Fibroblast of pulmonary artery (primary cell): ENCODE results near the gene MRPS24.
"Not testable (repeated sequence)": the region's sequence is repeated elsewhere in the genome, so short reads cannot be mapped to it uniquely, and the experiment has no call there.

Source experiments
- DNase-seq: peaks from one replicate; pipeline ENCODE4 v3.0.0-alpha.2; 2010; ENCODE audit warnings: low read depth
- H3K4me3 ChIP-seq: replicated peaks from 2 replicates; pipeline ENCODE4 v1.5.1; 2011; ENCODE audit warnings: low read depth, mild to moderate bottlenecking, control low read depth, low read length, moderate library complexity
- CTCF ChIP-seq: IDR thresholded peaks from 2 replicates; pipeline ENCODE4 v1.5.1; 2011; ENCODE audit warnings: mild to moderate bottlenecking, control low read depth, low read length, inconsistent platforms; ENCODE audit errors: missing control alignments

MRPS24 gene

DNA sequence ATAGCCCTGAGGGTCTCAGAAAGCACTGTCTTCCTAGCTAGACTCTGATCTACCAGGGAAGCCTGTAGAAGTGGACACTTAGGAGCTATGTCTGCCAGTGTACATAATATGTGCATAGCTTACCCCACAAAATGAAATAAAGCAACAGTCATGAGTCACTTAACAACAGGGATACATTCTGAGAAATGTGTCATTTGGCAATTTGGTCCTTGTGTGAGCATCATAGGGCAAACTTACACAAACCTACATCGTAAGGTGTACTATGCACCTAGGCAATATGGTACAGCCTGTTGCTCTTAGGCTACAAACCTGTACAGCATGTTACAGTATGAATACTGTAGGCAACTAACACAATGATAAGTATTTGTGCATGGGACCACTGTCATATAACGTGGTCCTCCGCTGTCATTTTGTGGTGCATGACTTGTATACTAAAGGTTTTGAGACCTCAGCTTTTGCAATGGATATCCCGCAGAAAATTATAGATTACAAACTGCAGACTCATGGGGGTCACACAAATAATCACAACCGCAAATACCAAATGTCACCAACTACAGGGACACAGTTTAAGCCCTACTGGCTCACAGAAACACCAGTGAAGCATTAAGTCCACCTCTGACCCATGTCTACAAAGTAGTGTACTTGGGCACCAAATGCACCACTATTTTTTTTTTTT, 35.4 kb upstream of the MRPS24 start:
- no peak for DNase-seq
- peak overlapping the region; percentile 76 for H3K4me3 ChIP-seq
- no peak for TF ChIP-seq CTCF

DNA sequence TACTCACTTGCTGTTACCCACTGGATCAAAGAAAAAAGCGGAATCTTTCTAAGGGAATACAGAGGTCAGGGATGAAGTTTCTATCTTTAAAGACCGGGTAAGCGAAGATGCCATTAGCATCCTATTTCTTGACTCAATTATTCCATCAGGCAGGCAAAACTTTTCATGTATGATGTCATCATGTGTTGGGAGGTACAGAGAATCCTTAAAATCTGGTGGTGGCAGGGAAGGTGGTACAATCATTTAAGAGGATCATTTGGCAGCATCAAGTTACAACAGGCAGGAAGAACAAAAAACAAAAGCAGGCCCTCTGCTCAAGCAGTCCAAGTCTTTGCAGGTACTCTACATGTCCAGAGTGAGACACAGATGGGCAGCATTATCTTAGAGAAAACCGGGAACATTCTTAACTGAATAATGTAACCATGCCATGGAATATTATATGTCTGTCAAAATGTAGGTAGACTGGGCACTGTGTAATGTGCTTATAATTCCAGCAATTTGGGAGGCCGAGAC, 33.3 kb upstream of the MRPS24 start:
- TF ChIP-seq CTCF: no peak
- H3K4me3 ChIP-seq: no peak overlapping the region
- no peak for DNase-seq

DNA sequence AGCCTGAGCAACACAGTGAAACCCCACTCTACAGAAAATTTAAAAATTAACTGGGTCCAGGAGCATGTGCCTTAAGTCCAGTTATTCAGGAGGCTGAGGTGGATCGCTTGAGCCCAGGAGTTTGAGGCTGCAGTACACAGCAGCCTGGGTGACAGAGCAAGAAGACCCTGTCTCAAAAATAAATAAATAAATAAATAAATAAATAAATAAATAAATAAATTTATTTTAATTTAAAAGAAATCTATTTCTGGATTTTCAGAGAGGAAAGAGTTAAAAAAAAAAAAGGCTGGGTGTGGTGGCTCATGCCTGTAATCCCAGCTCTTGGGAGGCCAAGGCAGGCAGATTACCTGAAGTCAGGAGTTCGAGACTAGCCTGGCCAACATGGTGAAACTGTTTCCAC, 29.3 kb upstream of the MRPS24 start:
- DNase-seq, H3K4me3 ChIP-seq: not testable (repeated sequence)

DNA sequence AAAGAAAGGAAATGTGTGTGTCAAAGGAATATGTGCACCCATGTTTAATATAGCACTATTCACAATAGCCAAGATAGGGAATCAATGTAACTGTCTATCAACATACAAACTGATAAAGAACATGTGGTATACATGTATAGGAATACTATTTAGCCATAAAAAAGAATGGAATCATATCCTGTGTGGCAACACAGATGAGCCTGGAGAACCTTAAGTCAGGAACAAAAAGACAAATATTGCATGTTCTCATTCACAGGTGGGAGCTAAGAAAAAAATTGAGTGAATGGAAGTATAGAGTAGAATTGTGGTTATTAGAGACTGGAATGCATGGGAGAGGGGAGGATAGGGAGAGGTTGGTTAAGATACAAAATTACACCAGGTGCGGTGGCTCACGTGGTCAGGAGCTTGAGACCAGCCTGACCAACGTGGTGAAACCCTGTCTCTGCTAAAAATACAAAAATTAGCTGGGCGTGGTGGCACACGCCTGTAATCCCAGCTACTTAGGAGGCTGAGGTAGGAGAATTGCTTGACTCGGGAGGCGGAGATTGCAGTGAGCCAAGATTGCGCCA, 26.6 kb upstream of the MRPS24 start:
- DNase-seq: no peak
- no peak for TF ChIP-seq CTCF
- H3K4me3 ChIP-seq: no peak overlapping the region

- DNase-seq: no peak
- no peak overlapping the region for H3K4me3 ChIP-seq
- no peak for TF ChIP-seq CTCF
Observed at GRCh38 chr7:43891069-43891955, 22.0 kb upstream of the MRPS24 start.

DNA sequence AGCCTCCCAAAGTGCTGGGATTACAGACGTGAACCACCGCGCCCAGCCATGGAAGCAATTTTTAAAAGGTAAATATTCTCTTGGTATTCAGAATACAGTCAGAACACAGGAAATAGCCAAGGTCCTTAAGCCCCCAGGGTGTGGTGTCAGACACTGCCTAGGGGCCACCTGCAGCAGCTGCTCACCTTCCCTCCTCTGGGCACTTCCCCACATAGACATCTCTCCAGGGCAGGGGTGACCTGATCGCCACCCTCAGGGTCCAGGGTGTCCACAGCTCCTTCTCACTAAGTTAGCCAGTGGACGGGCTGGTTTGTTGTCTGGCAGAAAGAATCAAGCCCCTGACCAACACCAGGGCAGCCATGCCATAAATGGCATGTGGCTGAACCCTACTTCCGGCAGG, 21.2 kb upstream of the MRPS24 start:
- no peak for DNase-seq
- H3K4me3 ChIP-seq: no peak overlapping the region

More for the DNA sequence above, 21.2 kb upstream of the MRPS24 start:
- no peak for TF ChIP-seq CTCF
